Uterus (tissue), 2 donors: ENCODE results near the gene CACNB4.

ENCODE experiments used
- CTCF ChIP-seq, 4 experiments: fragments of 200-600 bp in 2 of 4; fragments of 450-650 bp in 2 of 4; sonication (generic) in 2 of 4; IDR thresholded peaks; one replicate each; pipeline ENCODE4 v1.5.1; 2016 to 2019; ENCODE audit warnings: antibody characterized with exemption in 4 of 4, mild to moderate bottlenecking in 2 of 4, moderate library complexity in 1 of 4
- POLR2A ChIP-seq, 2 donors: fragments of 450-650 bp; IDR thresholded peaks; one replicate each; pipeline ENCODE4 v1.6.1; 2016; ENCODE audit warnings: antibody characterized with exemption in 2 of 2, mild to moderate bottlenecking in 1 of 2, moderate library complexity in 1 of 2

- TF ChIP-seq POLR2A (IDR thresholded peaks at IDR 0.05) (no peak), CTCF (IDR thresholded peaks at IDR 0.05) (no peak)
Measured at GRCh38 chr2:151828890-151829324, 269.9 kb downstream of the CACNB4 start.
